Measurements from ENCODE around the gene PAXIP1.

DNA sequence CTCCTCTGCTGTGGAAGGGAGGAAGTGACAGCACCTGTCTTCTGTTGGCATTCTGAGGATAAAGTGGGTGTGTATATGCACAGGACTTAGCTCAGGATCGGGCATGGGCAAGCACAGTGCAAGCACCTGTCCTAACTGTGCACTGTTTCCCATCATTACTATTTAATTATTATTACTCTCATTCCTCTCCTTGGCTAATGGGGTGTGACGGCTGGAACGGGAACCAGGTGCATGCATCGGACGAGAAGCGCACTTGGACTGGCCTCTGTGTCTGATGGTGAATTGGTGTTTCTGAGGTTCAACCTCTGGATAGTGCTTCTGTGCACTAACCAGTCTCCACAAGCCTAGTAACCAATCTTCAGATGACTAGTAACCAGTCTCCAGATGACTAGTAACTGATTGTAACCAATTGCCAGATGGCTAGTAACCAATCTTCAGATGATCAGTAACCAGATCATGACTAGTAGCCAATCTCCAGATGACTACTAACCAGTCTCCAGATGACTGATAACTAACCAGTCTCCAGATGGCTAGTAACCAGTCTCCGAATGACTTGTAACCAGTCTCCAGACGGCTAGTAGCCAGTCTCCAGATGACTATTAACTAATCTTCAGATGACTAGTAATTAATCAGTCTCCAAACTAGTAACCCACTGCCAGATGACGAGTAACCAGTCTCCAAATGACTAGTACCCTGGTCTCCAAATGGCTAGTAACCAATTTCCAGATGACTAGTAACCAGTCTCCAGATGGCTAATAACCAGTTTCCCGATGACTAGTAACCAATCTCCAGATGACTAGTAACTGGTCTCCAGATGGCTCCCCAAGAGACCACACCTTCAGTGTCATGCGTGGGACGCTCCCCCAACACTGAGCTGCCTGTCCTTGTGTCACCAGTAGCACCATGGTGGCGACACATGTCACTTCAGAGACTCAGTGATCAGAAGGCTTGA is 85.8 kb downstream of the PAXIP1 start:
- TF ChIP-seq, protein P1, sequence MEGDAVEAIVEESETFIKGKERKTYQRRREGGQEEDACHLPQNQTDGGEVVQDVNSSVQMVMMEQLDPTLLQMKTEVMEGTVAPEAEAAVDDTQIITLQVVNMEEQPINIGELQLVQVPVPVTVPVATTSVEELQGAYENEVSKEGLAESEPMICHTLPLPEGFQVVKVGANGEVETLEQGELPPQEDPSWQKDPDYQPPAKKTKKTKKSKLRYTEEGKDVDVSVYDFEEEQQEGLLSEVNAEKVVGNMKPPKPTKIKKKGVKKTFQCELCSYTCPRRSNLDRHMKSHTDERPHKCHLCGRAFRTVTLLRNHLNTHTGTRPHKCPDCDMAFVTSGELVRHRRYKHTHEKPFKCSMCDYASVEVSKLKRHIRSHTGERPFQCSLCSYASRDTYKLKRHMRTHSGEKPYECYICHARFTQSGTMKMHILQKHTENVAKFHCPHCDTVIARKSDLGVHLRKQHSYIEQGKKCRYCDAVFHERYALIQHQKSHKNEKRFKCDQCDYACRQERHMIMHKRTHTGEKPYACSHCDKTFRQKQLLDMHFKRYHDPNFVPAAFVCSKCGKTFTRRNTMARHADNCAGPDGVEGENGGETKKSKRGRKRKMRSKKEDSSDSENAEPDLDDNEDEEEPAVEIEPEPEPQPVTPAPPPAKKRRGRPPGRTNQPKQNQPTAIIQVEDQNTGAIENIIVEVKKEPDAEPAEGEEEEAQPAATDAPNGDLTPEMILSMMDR (IDR thresholded peaks at IDR 0.05) = no peak
- TF ChIP-seq ZFX (IDR thresholded peaks at IDR 0.05; ENCODE audit: borderline replicate concordance) = no peak
